Retinal pigment epithelial cell (primary cell): ENCODE results near the gene PCNA.

ENCODE experiments used
- DNase-seq: peaks from one replicate; pipeline ENCODE4 v3.0.0-alpha.2; 2010; ENCODE audit warnings: low read depth
- H3K4me3 ChIP-seq: 2 replicates; pipeline ENCODE4 v1.5.1; 2011; ENCODE audit warnings: mild to moderate bottlenecking, low read length, control low read depth, moderate library complexity
- CTCF ChIP-seq: conservative IDR thresholded peaks from 2 replicates; pipeline ENCODE4 v1.5.1; 2011; ENCODE audit warnings: low read depth, low read length, control low read depth, inconsistent platforms

The PCNA gene

DNA sequence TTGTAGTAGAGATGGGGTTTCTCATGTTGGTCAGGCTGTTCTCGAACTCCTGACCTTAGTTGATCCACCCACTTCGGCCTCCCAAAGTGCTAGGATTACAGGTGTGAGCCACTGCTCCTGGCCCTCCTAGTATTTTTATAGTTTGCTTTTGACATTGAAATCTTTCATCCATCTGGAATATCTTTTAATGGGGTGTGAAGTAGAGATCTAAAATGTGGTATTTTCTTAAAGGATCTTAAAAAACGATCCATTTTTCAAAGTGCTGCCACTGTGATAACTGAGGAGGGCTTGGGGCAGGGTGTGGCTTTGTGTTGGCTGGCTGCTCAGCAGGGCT lies 30.1 kb upstream of the PCNA start:
- H3K4me3 ChIP-seq: no peak overlapping the region
- no peak for DNase-seq
- no peak for TF ChIP-seq CTCF

DNA sequence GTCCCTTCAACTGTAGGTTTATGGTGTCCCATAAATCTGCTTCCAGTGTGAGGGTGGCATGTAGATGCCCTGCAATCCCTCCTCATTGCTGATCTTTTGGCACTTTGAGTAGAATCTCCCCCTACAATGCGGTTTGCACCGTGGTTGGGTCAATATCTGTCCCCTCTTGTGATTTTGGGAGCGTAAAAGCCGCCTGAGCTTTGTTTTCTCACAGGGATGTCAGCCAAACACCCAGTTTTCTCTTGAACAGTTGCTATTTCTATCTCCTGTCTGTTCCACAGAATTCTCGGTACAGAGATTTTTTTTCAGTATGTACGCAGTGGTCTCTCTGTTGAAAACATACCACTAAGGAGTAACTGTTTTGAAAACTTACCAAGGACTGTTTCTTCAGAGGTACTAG lies 28.8 kb upstream of the PCNA start:
- DNase-seq: no peak
- H3K4me3 ChIP-seq: no peak overlapping the region
- TF ChIP-seq CTCF: no peak

DNA sequence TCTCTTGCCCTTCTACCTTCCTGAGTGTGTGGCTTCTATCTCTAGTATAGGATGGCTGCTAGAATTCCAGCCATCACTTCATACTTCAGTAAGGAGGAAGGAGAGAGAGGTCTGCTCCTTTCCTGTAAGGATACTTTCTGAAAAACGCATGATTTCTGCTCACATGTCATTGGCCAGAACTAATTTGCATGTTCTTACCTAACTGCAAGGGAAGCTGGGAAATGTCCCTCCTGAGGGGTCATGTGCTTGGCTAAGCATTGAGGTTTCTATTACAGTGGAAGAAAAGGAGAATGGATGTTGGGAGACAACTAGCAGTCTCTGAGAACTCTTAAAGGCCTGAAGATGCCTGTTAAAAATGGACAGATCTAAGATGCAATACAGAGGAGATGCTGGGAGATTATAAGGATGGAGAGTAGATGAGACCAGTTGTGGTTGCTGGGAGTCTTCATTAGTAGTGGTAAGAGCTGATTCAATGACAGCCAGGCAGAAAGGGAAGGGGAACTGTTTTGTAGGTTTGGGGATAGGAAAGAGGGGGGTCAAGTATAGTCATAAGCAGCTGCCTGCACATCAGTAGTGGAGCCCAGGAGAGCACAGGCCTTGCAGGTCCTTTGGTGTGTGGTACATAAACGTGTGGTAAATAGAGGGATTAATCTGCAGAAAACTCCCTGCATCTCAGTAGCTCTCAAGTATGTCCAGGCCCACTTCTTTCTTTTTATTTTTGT lies 27.3 kb upstream of the PCNA start:
- no peak overlapping the region for H3K4me3 ChIP-seq
- DNase-seq: no peak
- TF ChIP-seq CTCF: no peak

DNA sequence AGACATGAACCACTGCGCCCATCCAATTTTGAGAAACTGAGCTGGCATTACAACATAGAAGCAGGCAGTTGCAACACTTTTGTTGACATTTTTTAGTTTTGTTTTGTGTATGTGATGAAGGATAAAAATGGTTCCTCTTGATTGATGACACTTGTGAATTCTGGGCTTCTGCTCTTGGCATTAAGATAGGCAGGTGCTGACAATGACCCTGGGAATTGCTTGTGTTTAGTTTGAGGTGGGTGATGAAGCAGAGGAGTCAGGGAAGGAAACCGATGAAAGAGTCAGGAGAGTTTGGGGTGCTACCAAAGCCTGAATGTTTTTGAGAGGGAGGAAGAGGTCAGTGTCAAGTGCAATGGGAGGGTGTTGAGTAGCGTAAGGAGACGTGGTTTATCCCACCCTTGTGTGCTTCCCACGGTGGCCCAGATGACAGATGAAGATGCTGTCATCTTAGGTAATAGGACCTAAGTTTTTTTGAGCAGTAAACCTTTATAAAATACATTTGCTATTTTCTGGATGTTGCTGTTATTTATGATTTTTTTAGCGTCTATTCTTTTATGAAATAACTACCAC lies 26.4 kb upstream of the PCNA start:
- DNase-seq: no peak
- no peak for TF ChIP-seq CTCF
- no peak overlapping the region for H3K4me3 ChIP-seq

DNA sequence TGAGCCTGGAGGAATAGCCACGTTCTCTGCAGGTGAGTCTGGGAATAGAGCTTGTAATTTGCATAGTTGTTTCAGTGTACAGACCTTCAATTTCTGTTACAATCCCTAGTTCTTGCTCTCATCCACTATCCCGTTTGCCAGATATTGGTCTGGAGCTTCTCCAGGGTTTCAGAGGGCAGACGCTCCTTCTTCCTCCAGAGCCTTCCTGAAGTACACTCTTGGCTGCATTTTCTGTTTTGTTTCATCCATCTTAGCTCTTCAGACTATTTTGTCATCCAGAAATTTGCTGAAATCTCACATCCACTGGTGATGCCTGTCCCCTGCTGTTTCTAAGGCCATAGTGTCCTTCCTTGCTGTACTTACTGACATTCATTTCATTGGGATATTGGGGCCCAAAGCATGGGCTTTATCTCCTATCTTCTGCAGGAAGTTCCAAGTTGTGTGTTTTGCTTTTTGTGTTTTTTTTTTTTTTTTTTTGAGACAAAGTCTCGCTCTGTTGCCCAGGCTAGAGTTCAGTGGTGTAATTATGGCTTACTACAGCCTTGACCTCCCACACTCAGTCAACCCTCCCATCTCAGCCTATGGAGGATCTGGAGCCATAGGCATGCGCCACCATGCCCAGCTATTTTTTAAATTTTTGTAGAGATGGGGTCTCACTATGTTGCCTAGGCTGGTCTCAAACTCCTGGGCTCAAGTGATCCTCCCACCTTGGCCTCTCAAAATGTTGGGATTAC lies 25.8 kb upstream of the PCNA start:
- no peak for TF ChIP-seq CTCF
- DNase-seq: no peak
- no peak overlapping the region for H3K4me3 ChIP-seq

DNA sequence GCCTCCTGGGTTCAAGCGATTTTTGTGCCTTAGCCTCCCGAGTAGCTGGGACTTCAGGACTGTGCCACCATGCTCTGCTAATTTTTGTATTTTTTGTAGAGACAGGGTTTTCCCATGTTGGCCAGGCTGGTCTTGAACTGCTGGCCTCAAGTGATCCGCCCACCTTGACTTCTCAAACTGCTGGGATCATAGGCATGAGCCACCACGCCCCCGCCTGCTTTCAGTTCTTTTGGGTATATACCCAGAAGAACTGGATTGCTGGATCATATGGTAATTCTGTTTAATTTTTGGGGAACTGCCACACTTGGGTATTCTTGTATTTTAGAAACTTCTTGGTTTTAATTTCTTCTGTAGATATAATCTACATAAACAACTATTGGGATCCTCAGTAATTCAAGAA lies 24.1 kb upstream of the PCNA start:
- H3K4me3 ChIP-seq: no peak overlapping the region
- no peak for TF ChIP-seq CTCF
- no peak for DNase-seq

- DNase-seq: no peak
- no peak for TF ChIP-seq CTCF
- H3K4me3 ChIP-seq: no peak overlapping the region
Observed at GRCh38 chr20:5141615-5142014, 21.9 kb upstream of the PCNA start.
